ENCODE results near the gene PHAF1.

The PHAF1 gene

GRCh38 chr16:67196881-67197280 is 87.1 kb downstream of the PHAF1 start:
- H3K27me3 ChIP-seq = no peaks in the 10 kb centered on the region
- peak overlapping the region in 10 of 11 experiments; percentile 29 to 57 (median 47); a peak in 13 of 22 replicates for H3K9ac ChIP-seq
- peaks cover 39 to 62% (median 51%) of the 10 kb centered on the region in 10 experiments for H3K4me1 ChIP-seq
- TF ChIP-seq Cebpa-rat (IDR thresholded peaks at IDR 0.05) = no peak
- H3K4me2 ChIP-seq = peak overlapping the region in 10 of 11 experiments; percentile 8 to 64 (median 40); a peak in 16 of 22 replicates
- H3K9me3 ChIP-seq (replicated peaks in 1 of 11) = no peaks in the 10 kb centered on the region
- peaks cover 59 to 89% (median 82%) of the 10 kb centered on the region in 11 experiments for H3K36me3 ChIP-seq
- no peak overlapping the region for H3K27ac ChIP-seq
- H4K20me1 ChIP-seq = peaks cover 28 to 86% (median 69%) of the 10 kb centered on the region in 11 experiments; a peak in 21 of 22 replicates
- no peak overlapping the region for H3K4me3 ChIP-seq

DNA sequence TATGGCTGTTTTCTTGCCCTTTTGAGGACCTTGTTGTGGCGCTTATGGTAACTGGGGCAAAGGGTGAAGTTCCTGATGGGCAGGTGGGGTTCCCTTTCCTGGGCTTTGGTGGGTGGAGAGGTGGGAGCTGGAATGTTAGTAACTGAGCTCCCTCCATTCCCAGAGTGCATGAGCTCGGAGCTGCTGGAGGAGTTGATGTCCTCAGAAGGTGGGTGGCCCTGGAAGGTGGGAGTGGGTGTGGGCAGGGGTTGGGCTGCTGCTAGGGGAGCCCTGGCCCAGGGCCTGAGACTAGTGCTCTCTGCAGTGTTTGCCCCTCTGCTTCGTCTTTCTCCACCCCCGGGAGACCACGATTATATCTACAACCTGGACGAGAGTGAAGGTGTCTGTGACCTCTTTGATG is 88.0 kb downstream of the PHAF1 start:
- Histone ChIP-seq H3K27ac (peak overlapping the region in 4 of 11 experiments; percentile 10 to 25 (median 14); a peak in 4 of 22 replicates), H3K4me3 (no peak overlapping the region; a peak in 2 of 20 replicates), H3K4me1 (peaks cover 38 to 61% (median 51%) of the 10 kb centered on the region in 10 experiments), H3K4me2 (peak overlapping the region; percentile 18 to 64 (median 44); a peak in 20 of 22 replicates), H4K20me1 (peaks cover 28 to 92% (median 64%) of the 10 kb centered on the region in 11 experiments; a peak in 21 of 22 replicates), H3K9me3 (replicated peaks in 1 of 11) (no peaks in the 10 kb centered on the region), H3K27me3 (no peaks in the 10 kb centered on the region), H3K9ac (peak overlapping the region in 10 of 11 experiments; percentile 11 to 57 (median 49); a peak in 16 of 22 replicates), H3K36me3 (peaks cover 67 to 97% (median 90%) of the 10 kb centered on the region in 11 experiments)
- TF ChIP-seq Cebpa-rat (IDR thresholded peaks at IDR 0.05) = no peak

Measured in BLaER1 treated with 17β-estradiol and CSF1 and Interleukin-3, amounts not matched to agents 10 nM and 100 nM (cell line).